Measurements from ENCODE around the gene SPAG16. TPM values are rescaled to one million over a fixed set of nuclear protein-coding genes. Genes with fewer than 3 reads are reported as not detected.
A peak's percentile ranks its signal among the peaks of the same experiment; 100 is the strongest.
"Not testable (repeated sequence)": the region's sequence is repeated elsewhere in the genome, so short reads cannot be mapped to it uniquely, and the experiment has no call there.

SPAG16 gene
- total RNA-seq, 1 donor from 2014 or later: 19.8 TPM

- no peak for ATAC-seq
Measured at GRCh38 chr2:213846856-213847255, 562.6 kb downstream of the SPAG16 start.

- ATAC-seq: no peak
Measured at GRCh38 chr2:213847316-213847715, 563.1 kb downstream of the SPAG16 start.

- ATAC-seq: no peak
Measured at GRCh38 chr2:213848631-213849030, 564.4 kb downstream of the SPAG16 start.

GRCh38 chr2:213861638-213862037 lies 577.4 kb downstream of the SPAG16 start:
- ATAC-seq: no peak

- no peak for ATAC-seq
Measured at GRCh38 chr2:213862407-213863076, 578.3 kb downstream of the SPAG16 start.

- ATAC-seq: no peak
Measured at GRCh38 chr2:213863541-213863940, 579.3 kb downstream of the SPAG16 start.

GRCh38 chr2:213868526-213868925 lies 584.3 kb downstream of the SPAG16 start:
- ATAC-seq: no peak

- no peak for ATAC-seq
Measured at GRCh38 chr2:213885485-213885884, 601.2 kb downstream of the SPAG16 start.

GRCh38 chr2:213914510-213914909 lies 630.2 kb downstream of the SPAG16 start:
- ATAC-seq: no peak

GRCh38 chr2:213920014-213920413 lies 635.8 kb downstream of the SPAG16 start:
- ATAC-seq: no peak

GRCh38 chr2:213923543-213923942 lies 639.3 kb downstream of the SPAG16 start:
- ATAC-seq: no peak

GRCh38 chr2:213934560-213934959 lies 650.3 kb downstream of the SPAG16 start:
- ATAC-seq: no peak

- peak; percentile 29 for ATAC-seq
Measured at GRCh38 chr2:213958086-213958485, 673.8 kb downstream of the SPAG16 start.

GRCh38 chr2:213959589-213959988 lies 675.3 kb downstream of the SPAG16 start:
- peak; percentile 32 for ATAC-seq

- ATAC-seq: no peak
Measured at GRCh38 chr2:213971536-213971935, 687.3 kb downstream of the SPAG16 start.

- no peak for ATAC-seq
Measured at GRCh38 chr2:213980883-213981282, 696.6 kb downstream of the SPAG16 start.

GRCh38 chr2:213989207-213989606 lies 704.9 kb downstream of the SPAG16 start:
- ATAC-seq: no peak

GRCh38 chr2:213991453-213992108 lies 707.3 kb downstream of the SPAG16 start:
- ATAC-seq: no peak

GRCh38 chr2:213995400-213996105 lies 711.3 kb downstream of the SPAG16 start:
- ATAC-seq: peak; percentile 100

GRCh38 chr2:213998976-213999375 lies 714.7 kb downstream of the SPAG16 start:
- not testable (repeated sequence) for ATAC-seq

GRCh38 chr2:214004463-214004862 lies 720.2 kb downstream of the SPAG16 start:
- no peak for ATAC-seq

- ATAC-seq: no peak
Measured at GRCh38 chr2:214005337-214005736, 721.1 kb downstream of the SPAG16 start.

- ATAC-seq: peak; percentile 77
Measured at GRCh38 chr2:214006601-214007000, 722.3 kb downstream of the SPAG16 start.

GRCh38 chr2:214011676-214012075 lies 727.4 kb downstream of the SPAG16 start:
- no peak for ATAC-seq
